ENCODE measurements around the gene SAGE1. TPM values are rescaled to one million over a fixed set of nuclear protein-coding genes. Genes with fewer than 3 reads are reported as not detected.
"Not testable (repeated sequence)": the region's sequence is repeated elsewhere in the genome, so short reads cannot be mapped to it uniquely, and the experiment has no call there.

Gene SAGE1, protein sequence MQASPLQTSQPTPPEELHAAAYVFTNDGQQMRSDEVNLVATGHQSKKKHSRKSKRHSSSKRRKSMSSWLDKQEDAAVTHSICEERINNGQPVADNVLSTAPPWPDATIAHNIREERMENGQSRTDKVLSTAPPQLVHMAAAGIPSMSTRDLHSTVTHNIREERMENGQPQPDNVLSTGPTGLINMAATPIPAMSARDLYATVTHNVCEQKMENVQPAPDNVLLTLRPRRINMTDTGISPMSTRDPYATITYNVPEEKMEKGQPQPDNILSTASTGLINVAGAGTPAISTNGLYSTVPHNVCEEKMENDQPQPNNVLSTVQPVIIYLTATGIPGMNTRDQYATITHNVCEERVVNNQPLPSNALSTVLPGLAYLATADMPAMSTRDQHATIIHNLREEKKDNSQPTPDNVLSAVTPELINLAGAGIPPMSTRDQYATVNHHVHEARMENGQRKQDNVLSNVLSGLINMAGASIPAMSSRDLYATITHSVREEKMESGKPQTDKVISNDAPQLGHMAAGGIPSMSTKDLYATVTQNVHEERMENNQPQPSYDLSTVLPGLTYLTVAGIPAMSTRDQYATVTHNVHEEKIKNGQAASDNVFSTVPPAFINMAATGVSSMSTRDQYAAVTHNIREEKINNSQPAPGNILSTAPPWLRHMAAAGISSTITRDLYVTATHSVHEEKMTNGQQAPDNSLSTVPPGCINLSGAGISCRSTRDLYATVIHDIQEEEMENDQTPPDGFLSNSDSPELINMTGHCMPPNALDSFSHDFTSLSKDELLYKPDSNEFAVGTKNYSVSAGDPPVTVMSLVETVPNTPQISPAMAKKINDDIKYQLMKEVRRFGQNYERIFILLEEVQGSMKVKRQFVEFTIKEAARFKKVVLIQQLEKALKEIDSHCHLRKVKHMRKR
- polyA plus RNA-seq (2012; ENCODE audit: missing spikeins), result not detected

DNA sequence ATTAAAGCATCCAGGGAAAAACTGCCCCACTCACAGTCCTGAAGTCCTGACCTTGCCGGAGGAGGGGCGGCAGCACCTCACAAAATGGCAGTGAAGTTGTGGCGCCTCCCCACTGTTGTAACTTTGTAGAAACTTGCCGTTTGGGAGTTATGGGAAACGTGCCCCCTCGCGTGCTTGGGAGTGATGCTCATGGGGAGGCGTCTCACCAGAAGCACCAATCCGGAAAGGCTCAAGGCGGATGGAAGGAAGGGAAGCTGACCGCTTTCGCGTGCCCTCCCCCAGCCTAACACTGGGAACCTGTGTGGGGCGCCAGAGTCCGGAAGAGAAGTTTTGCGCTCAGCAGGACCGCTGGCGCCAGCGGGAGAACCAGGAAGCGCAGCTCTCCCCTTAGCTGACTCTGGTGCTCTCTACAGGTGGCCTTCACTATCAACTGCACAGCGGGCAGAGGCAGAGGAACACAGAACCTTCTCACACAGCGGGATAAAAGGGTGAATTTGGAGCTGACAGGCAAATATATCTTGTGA, at the start of gene SAGE1, which contains the start of gene CT45A10:
Gene SAGE1 (plus strand): TSS at position 423 of the 524 bp plus-strand sequence. CDS start 2,527 bp downstream, outside the sequence.
Gene CT45A10 (minus strand): TSS at position 151 of the 524 bp plus-strand sequence. CDS start 8,100 bp downstream, outside the sequence.
- TF ChIP-seq POLR2A (IDR thresholded peaks at IDR 0.05; ENCODE audit: low read depth, low read length) (no peak), POLR2AphosphoS5 (IDR thresholded peaks at IDR 0.05; ENCODE audit: low read depth, low read length) (no peak), TAF1 (IDR thresholded peaks at IDR 0.05; ENCODE audit: borderline replicate concordance, low read depth, low read length) (no peak)
- FAIRE-seq, result no peak

DNA sequence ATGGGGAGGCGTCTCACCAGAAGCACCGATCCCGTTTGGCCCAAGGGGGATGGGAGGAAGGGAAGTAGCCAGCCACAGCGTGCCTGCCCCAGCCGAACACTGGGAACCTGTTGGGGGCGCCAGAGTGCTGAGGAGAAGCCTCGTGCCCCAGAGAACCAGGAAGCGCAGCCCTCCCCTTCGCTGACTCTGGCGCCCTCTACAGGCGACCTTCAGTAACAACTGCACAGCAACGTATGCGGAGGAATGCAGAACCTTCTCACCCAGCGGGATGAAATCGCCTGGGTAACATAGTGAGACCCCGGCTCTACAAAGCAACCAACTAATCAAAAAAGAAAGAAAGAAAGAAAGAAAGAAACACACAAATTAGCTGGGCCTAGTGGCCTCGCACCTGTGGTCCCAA, 39.1 kb upstream of the SAGE1 start, which contains the start of gene CT45A8:
Gene CT45A8 (minus strand): TSS at position 101 of the 400 bp plus-strand sequence. CDS start 3,755 bp downstream, outside the sequence.
- DNase-seq (ENCODE audit: insufficient read length); FAIRE-seq: not testable (repeated sequence)

More for the DNA sequence above, at the start of gene SAGE1, which contains the start of gene CT45A10:
- no peak for DNase-seq (ENCODE audit: insufficient read length)

DNA sequence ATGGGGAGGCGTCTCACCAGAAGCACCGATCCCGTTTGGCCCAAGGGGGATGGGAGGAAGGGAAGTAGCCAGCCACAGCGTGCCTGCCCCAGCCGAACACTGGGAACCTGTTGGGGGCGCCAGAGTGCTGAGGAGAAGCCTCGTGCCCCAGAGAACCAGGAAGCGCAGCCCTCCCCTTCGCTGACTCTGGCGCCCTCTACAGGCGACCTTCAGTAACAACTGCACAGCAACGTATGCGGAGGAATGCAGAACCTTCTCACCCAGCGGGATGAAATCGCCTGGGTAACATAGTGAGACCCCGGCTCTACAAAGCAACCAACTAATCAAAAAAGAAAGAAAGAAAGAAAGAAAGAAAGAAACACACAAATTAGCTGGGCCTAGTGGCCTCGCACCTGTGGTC, 21.8 kb upstream of the SAGE1 start, which contains the start of gene CT45A9:
Gene CT45A9 (minus strand): TSS at position 101 of the 400 bp plus-strand sequence. CDS start 3,751 bp downstream, outside the sequence.
- FAIRE-seq; DNase-seq (ENCODE audit: insufficient read length): not testable (repeated sequence)

DNA sequence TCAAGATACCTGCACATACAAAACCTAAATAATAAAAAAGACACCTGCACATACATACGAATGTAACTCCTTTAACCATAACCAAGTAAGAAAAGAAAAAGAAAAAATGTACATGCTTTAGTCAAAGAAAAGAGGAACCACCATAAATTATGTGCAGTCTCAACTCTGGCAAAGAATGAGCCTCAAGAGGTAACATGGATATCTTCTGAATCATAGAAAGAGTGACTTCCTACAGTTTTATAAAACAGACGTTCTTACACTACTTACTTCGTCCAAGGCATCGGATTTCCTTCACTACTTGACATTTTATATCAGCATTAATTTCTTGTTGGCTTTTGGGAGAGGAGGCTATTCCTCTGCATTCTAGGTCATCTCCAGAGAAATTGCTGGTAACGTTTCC, 10.8 kb upstream of the SAGE1 start:
- FAIRE-seq; DNase-seq (ENCODE audit: insufficient read length): not testable (repeated sequence)

DNA sequence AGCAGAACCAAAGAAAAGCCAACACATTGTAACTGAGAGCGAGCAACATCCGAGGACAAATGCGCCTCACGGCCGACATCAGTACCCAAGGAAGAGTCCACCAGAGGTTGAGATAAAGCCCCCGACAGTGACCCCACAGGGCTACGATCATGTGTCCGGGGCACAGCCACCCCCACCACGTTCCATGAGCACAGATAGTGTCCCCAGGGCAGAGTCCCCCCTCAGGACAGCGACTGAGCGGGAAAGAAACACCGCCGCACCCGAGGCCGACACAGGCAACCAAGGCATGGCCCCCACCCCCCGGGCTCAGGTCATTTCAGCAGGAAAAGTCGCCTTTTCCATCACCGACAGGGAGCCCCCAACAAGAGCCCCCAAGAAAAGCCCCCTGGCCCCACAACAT, 5.3 kb upstream of the SAGE1 start:
- FAIRE-seq; DNase-seq (ENCODE audit: insufficient read length): not testable (repeated sequence)

DNA sequence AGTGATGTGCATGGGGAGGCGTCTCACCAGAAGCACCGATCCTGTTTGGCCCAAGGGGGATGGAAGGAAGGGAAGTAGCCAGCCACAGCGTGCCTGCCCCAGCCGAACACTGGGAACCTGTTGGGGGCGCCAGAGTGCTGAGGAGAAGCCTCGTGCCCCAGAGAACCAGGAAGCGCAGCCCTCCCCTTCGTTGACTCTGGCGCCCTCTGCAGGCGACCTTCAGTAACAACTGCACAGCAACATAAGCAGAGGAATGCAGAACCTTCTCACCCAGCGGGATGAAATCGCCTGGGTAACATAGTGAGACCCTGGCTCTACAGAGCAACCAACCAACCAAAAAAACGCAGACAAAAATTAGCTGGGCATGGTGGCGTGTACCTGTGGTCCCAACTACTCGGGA, 4.5 kb upstream of the SAGE1 start:
- DNase-seq (ENCODE audit: insufficient read length); FAIRE-seq: not testable (repeated sequence)

DNA sequence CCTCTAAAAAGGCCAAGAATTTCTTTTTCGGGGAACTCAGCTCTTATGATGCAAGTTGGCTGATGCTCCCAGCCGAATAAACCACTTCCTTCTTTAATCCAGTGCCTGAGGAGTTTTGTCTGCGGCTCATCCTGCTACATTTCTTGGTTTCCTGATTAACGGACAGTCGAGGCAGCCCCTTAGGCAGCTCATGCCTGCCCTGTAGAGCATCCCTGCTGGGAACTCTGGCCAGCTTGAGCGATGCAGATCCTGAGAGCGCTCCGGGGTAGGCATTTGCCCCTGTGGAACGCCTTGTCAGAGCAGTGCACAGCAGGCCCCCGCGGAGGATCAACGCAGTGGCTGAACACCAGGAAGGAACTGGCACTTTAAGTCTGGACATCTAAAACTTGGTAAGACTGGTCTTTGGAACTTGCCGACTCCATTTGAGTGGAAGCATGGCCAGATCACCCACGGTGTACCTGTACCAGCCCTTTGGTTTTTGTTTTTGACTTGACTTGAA, 3.4 kb upstream of the SAGE1 start:
- DNase-seq (ENCODE audit: insufficient read length), result no peak
- TF ChIP-seq POLR2A (IDR thresholded peaks at IDR 0.05; ENCODE audit: low read depth, low read length) (no peak), POLR2AphosphoS5 (IDR thresholded peaks at IDR 0.05; ENCODE audit: low read depth, low read length) (no peak), TAF1 (IDR thresholded peaks at IDR 0.05; ENCODE audit: borderline replicate concordance, low read depth, low read length) (no peak)
- FAIRE-seq, result no peak

DNA sequence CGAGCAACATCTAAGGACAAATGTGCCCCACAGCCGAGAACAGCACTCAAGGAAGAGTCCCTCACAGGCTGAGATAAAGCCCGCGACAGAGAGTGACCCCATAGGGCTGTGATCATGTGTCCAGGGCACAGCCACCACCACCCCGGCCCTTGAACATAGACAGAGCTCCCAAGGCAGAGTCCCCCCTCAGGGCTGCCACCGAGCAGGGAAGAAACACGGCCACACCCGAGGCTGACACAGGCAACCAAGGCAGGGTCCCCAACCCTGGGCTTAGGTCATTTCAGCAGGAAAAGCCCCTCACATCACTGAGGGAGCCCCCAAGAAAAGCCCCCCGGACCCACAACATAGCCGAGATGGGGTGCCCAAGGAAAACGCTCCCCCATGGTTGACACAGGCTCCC, 735 bp upstream of the SAGE1 start:
- TF ChIP-seq POLR2AphosphoS5 (IDR thresholded peaks at IDR 0.05; ENCODE audit: low read depth, low read length) (no peak), TAF1 (IDR thresholded peaks at IDR 0.05; ENCODE audit: borderline replicate concordance, low read depth, low read length) (no peak), POLR2A (IDR thresholded peaks at IDR 0.05; ENCODE audit: low read depth, low read length) (no peak)
- FAIRE-seq (no peak), DNase-seq (ENCODE audit: insufficient read length) (no peak)

DNA sequence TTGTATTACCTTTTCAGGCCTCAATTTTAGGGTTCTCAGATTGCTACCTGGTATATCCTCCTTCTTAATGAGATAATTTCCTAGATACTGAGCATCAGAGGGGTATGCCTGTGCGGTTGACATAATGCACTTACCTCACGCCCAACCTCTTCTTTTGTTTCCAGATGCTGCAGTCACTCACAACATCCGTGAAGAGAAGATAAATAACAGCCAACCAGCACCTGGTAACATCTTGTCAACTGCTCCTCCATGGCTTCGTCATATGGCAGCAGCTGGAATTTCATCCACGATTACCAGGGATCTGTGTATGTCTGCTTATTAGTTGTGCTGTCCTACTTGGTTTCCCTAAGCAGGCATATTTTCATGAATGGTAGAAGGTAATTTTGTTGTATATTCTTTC, 16.7 kb downstream of the SAGE1 start:
- DNase-seq (ENCODE audit: insufficient read length), result no peak
- FAIRE-seq, result no peak
- TF ChIP-seq TAF1 (IDR thresholded peaks at IDR 0.05; ENCODE audit: borderline replicate concordance, low read depth, low read length), result no peak
- TF ChIP-seq POLR2AphosphoS5 (IDR thresholded peaks at IDR 0.05; ENCODE audit: low read depth, low read length), result no peak
- TF ChIP-seq POLR2A (IDR thresholded peaks at IDR 0.05; ENCODE audit: low read depth, low read length), result no peak

DNA sequence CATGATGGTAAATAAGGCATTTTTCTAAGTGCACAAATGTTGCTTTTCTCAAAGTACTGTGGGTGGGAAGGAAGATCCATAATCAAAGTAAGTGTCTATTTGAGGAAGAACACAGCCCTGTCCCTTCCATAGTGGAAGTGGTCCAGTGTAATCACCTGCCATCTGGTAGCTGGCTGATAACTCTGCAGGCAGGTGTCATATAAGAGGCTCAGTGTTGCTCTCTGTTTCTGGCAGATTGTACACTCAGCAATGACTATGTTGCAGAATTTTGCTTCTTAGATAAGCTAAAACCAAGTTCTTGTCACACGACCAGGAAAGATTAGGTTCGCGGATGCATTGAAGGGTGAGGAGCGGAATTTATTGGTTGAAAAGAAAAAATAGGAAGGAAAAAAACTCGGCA, 20.9 kb downstream of the SAGE1 start:
- DNase-seq (ENCODE audit: insufficient read length), result no peak
- no peak for FAIRE-seq
- TF ChIP-seq POLR2A (IDR thresholded peaks at IDR 0.05; ENCODE audit: low read depth, low read length) (no peak), TAF1 (IDR thresholded peaks at IDR 0.05; ENCODE audit: borderline replicate concordance, low read depth, low read length) (no peak), POLR2AphosphoS5 (IDR thresholded peaks at IDR 0.05; ENCODE audit: low read depth, low read length) (no peak)

DNA sequence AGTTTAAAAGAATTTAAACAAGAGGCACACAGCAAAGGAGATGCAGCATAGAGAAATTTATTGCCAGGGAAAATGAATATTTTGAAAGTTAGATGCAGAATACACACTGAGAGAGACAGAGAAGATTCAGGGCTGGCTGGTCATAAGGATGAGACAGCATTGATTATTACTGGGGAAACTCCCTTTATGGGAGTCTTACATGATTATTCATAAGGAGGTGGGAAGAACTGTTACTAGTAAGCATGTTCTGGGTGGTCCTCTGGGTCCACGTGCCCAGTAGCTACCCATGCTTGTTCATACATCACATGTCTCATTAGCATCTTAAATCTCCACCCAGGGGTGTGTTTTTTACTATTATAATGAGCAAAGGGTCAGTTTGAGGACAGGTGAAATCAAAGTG, 27.0 kb downstream of the SAGE1 start:
- not testable (repeated sequence) for DNase-seq (ENCODE audit: insufficient read length)
- peak; percentile 81 for FAIRE-seq

DNA sequence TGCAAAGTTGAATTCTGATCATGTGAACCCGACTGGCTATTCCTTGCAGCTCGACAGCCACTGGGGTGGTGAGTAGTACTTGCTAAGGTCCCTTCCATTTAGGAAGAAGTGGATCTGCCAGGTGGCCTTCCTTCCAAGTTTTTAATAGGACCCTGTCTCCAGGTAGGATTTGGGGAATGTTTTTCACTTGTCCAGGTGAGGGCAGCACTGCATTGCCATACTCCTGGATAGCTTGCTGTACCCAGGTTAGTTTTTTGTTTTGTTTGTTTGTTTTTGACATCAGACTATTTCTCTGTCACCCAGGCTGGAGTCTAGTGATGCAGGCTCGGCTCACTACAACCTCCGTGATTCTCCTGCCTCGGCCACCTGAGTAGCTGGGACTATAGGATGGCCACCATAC, 29.8 kb downstream of the SAGE1 start:
- no peak for DNase-seq (ENCODE audit: insufficient read length)
- TF ChIP-seq POLR2A (IDR thresholded peaks at IDR 0.05; ENCODE audit: low read depth, low read length) (no peak), POLR2AphosphoS5 (IDR thresholded peaks at IDR 0.05; ENCODE audit: low read depth, low read length) (no peak), TAF1 (IDR thresholded peaks at IDR 0.05; ENCODE audit: borderline replicate concordance, low read depth, low read length) (no peak)
- no peak for FAIRE-seq

Measured in GM12892 (cell line).